Tibial nerve (tissue), 3 donors: ENCODE results near the gene CDKN2B-AS1.

Source experiments
- POLR2A ChIP-seq, 2 donors: fragments of 450-650 bp; IDR thresholded peaks; one replicate each; pipeline ENCODE4 v1.6.1; 2017; ENCODE audit warnings: antibody characterized with exemption in 2 of 2, mild to moderate bottlenecking in 2 of 2, moderate library complexity in 2 of 2
- TF ChIP-seq, protein P1 (sequence below), 5 experiments: fragments of 200-600 bp in 3 of 5; fragments of 450-650 bp in 2 of 5; sonication (generic) in 3 of 5; IDR thresholded peaks; one replicate each; pipeline ENCODE4 v1.5.1; 2016 to 2019; ENCODE audit warnings: antibody characterized with exemption in 5 of 5, mild to moderate bottlenecking in 3 of 5, moderate library complexity in 2 of 5

DNA sequence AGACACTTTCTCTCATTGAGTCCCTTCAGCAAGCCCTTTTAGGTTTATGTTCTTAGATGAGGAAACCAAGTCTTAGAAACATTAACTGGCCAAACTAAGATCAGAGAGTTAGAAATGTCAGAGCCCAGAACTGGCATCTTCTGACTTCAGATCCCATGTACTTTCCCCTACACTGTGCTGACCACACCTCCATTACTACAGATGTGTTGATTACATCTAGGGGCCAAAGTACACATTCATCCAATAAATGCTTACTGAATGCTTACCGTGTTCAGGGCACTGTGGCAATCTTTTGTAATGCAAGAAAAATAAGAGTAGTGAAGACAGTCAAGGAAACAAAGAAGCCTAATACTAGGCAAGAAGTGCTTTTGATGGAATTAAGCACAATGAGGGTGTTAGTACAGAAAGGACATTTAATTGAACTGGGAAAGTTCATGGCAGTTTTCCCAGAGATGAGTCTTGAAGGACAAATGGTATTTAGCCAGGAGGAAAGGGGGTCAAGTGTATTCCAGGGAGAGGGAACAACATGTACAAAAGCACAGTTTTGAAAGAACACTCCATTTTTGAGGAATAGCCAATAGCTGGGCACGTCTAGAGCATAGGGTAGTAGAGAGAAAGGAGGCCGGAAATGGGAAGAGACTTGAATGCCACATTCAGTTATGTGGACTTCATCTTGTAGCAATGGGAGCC lies 104.2 kb downstream of the CDKN2B-AS1 start:
- TF ChIP-seq, protein P1, sequence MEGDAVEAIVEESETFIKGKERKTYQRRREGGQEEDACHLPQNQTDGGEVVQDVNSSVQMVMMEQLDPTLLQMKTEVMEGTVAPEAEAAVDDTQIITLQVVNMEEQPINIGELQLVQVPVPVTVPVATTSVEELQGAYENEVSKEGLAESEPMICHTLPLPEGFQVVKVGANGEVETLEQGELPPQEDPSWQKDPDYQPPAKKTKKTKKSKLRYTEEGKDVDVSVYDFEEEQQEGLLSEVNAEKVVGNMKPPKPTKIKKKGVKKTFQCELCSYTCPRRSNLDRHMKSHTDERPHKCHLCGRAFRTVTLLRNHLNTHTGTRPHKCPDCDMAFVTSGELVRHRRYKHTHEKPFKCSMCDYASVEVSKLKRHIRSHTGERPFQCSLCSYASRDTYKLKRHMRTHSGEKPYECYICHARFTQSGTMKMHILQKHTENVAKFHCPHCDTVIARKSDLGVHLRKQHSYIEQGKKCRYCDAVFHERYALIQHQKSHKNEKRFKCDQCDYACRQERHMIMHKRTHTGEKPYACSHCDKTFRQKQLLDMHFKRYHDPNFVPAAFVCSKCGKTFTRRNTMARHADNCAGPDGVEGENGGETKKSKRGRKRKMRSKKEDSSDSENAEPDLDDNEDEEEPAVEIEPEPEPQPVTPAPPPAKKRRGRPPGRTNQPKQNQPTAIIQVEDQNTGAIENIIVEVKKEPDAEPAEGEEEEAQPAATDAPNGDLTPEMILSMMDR (IDR thresholded peaks at IDR 0.05) = no peak
- TF ChIP-seq POLR2A (IDR thresholded peaks at IDR 0.05) = no peak
